SK-N-SH (cell line): Measurements from ENCODE around the gene IQGAP2.
"Not testable (repeated sequence)": the region's sequence is repeated elsewhere in the genome, so short reads cannot be mapped to it uniquely, and the experiment has no call there.

Source experiments
- CTCF ChIP-seq: fragments of 200-600 bp; sonication (generic); IDR thresholded peaks from 2 replicates; pipeline ENCODE4 v1.6.1; 2017; ENCODE audit warnings: antibody characterized with exemption, mild to moderate bottlenecking, moderate library complexity
- JUND ChIP-seq: IDR thresholded peaks from 2 replicates; pipeline ENCODE4 v1.4.0; 2012
- MAX ChIP-seq: IDR thresholded peaks from 2 replicates; pipeline ENCODE4 v1.4.0; 2012; ENCODE audit warnings: low read depth
- MXI1 ChIP-seq: IDR thresholded peaks from 2 replicates; pipeline ENCODE4 v1.6.1; 2012; ENCODE audit warnings: mild to moderate bottlenecking, low read depth, low read length, improper control_type of control experiment
- POLR2AphosphoS5 ChIP-seq: IDR thresholded peaks from 2 replicates; pipeline ENCODE4 v1.6.1; 2012; ENCODE audit warnings: low read depth, low read length
- REST ChIP-seq: IDR thresholded peaks from 2 replicates; pipeline ENCODE4 v1.6.1; 2012; ENCODE audit warnings: mild to moderate bottlenecking, low read depth, low read length, moderate library complexity
- ZBTB33 ChIP-seq: IDR thresholded peaks from 2 replicates; pipeline ENCODE4 v1.4.0; 2012; ENCODE audit warnings: low read depth, borderline replicate concordance

GRCh38 chr5:76437507-76437906 lies 34.4 kb downstream of the IQGAP2 start:
- not testable (repeated sequence) for TF ChIP-seq REST, CTCF, JUND, MXI1, POLR2AphosphoS5, MAX, ZBTB33
